T-cell (primary cell): Measurements from ENCODE around the gene MPZL1. TPM values are rescaled to one million over a fixed set of nuclear protein-coding genes. Genes with fewer than 3 reads are reported as not detected.

Experiments
- ATAC-seq, 4 experiments: fragments of 200-7000 bp in 3 of 4; fragments of 150-1000 bp in 1 of 4; cut with Tn5 transposase; replicated peaks in 1 of 4; 1 replicate in 3 of 4; 2 replicates in 1 of 4; pipeline ENCODE4 v1.10.0; 2021; ENCODE audit warnings: moderate library complexity in 3 of 4, mild to moderate bottlenecking in 2 of 4, moderate number of reproducible peaks in 1 of 4
- CTCF ChIA-PET, 2 donors: fragments of 300-600 bp; sonication (Branson Sonifier 250); formaldehyde crosslinking; loops; one replicate each; lab custom pipeline; 2022; ENCODE audit warnings: antibody characterized with exemption in 2 of 2; lab: Charles Lee
- POLR2A ChIA-PET, 2 donors: fragments of 300-600 bp; sonication (Branson Sonifier 250); formaldehyde crosslinking; loops; one replicate each; lab custom pipeline; 2022; ENCODE audit warnings: antibody characterized with exemption in 2 of 2; lab: Charles Lee
- DNase-seq, 35 experiments: peaks; one replicate each; pipeline versions ENCODE4 v3.0.0 to v3.0.0-alpha.2; 2013 to 2023
- H3K27ac ChIP-seq: one replicate; pipeline ENCODE4 v1.5.1; 2013; ENCODE audit warnings: low read length
- H3K27me3 ChIP-seq, 2 experiments: replicated peaks in 1 of 2; 1 replicate in 1 of 2; 2 replicates in 1 of 2; pipeline versions ENCODE4 v1.6.1 to v1.7.0; 2013; ENCODE audit warnings: low read length in 1 of 2, mixed read lengths in 1 of 2; ENCODE audit not compliant: control insufficient read depth in 2 of 2, insufficient read depth in 2 of 2; ENCODE audit errors: extremely low read depth in 1 of 2
- H3K36me3 ChIP-seq, 2 donors: 1 replicate in 1 of 2; 2 replicates in 1 of 2; pipeline versions ENCODE4 v1.6.1 to v1.7.0; 2013; ENCODE audit warnings: low read length in 1 of 2; ENCODE audit not compliant: control insufficient read depth in 2 of 2, insufficient read depth in 1 of 2; ENCODE audit errors: extremely low read depth in 1 of 2
- H3K4me1 ChIP-seq, 2 experiments: 1 replicate in 1 of 2; 2 replicates in 1 of 2; pipeline versions ENCODE4 v1.6.1 to v1.7.0; 2013; ENCODE audit warnings: low read length in 2 of 2, mixed read lengths in 1 of 2; ENCODE audit not compliant: insufficient read depth in 2 of 2, control insufficient read depth in 1 of 2; ENCODE audit errors: extremely low read depth in 1 of 2
- H3K4me3 ChIP-seq, 2 donors: 1 replicate in 1 of 2; 2 replicates in 1 of 2; pipeline versions ENCODE4 v1.5.1 to v1.7.0; 2013; ENCODE audit warnings: mild to moderate bottlenecking in 2 of 2, low read length in 1 of 2, moderate library complexity in 1 of 2; ENCODE audit not compliant: control insufficient read depth in 1 of 2; ENCODE audit errors: extremely low read depth in 1 of 2
- H3K9me3 ChIP-seq: 2 replicates; pipeline ENCODE4 v1.7.0; 2013
- H3K27ac Mint-ChIP-seq, 2 donors: one replicate each; pipeline ENCODE4 v1.8.0; 2020 to 2021; ENCODE audit warnings: mild to moderate bottlenecking in 2 of 2, mixed read lengths in 2 of 2
- H3K27me3 Mint-ChIP-seq, 2 donors: one replicate each; pipeline ENCODE4 v1.8.0; 2021 to 2022; ENCODE audit warnings: mixed read lengths in 2 of 2
- H3K36me3 Mint-ChIP-seq: one replicate; pipeline ENCODE4 v1.8.0; 2021; ENCODE audit warnings: mixed read lengths
- H3K4me1 Mint-ChIP-seq, 3 donors: one replicate each; pipeline ENCODE4 v1.8.0; 2020 to 2022; ENCODE audit warnings: mixed read lengths in 3 of 3, mild to moderate bottlenecking in 1 of 3
- H3K4me3 Mint-ChIP-seq, 3 donors: one replicate each; pipeline ENCODE4 v1.8.0; 2020 to 2022; ENCODE audit warnings: mild to moderate bottlenecking in 3 of 3, mixed read lengths in 3 of 3, moderate library complexity in 3 of 3
- H3K9me3 Mint-ChIP-seq, 3 donors: one replicate each; pipeline ENCODE4 v1.8.0; 2020 to 2022; ENCODE audit warnings: mixed read lengths in 3 of 3
- WGBS: methylation state at CpG from one replicate; pipeline ENCODE4 v1.1.5; 2013; ENCODE audit warnings: missing lambda C conversion rate; ENCODE audit not compliant: insufficient coverage; 5-methylcytosine and 5-hydroxymethylcytosine counted together
- total RNA-seq, 35 experiments: library from RNA in 6 of 35; stranded (reverse) in 6 of 35; fragments of 120-200 nt in 1 of 35; gene quantifications; one replicate each; pipeline versions ENCODE4 v1.2.1 to v1.2.4 and lab custom pipeline; 2013 to 2026

The MPZL1 gene
- total RNA-seq, 5 donors from 2014 or later (not counting 1 experiment from before 2014, with no cell fraction given), result 5.1 to 9.9 (median 8.5) TPM

DNA sequence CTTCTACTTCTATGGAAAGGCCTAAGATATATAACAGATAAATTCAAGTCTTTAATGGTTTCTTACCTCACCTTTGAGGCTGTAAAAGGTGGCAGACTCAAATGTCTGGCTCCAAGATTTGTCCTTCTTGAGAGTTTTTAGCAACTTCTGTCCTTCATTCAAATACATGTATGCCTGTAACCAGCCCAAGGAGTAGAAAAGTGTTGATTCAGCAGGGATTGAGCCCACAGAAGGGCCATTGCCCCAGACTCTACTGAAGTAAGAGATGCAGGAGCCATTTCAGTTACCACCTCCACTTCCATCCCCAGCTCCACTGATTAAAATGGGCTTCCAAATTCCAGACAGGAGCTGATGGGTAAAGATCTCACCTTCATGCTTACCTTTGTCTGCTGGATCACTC is 112.1 kb downstream of the MPZL1 start:
- Histone ChIP-seq H3K27me3 (no peaks in the 10 kb centered on the region), H3K9me3 (no peaks in the 10 kb centered on the region), H3K27ac (no peak overlapping the region), H3K4me3 (no peak overlapping the region), H3K36me3 (no peaks in the 10 kb centered on the region), H3K4me1 (no peaks in the 10 kb centered on the region)
- no peak overlapping the region for H3K27ac Mint-ChIP-seq
- DNase-seq, result no peak
- H3K27me3 Mint-ChIP-seq, result peaks cover 3 to 6% of the 10 kb centered on the region in 2 donors
- no peaks in the 10 kb centered on the region for H3K4me1 Mint-ChIP-seq
- CTCF ChIA-PET, result no interaction called here
- H3K9me3 Mint-ChIP-seq, result no peaks in the 10 kb centered on the region
- no peak for ATAC-seq
- H3K4me3 Mint-ChIP-seq, result no peak overlapping the region
- POLR2A ChIA-PET, result no interaction called here
- H3K36me3 Mint-ChIP-seq, result no peaks in the 10 kb centered on the region

DNA sequence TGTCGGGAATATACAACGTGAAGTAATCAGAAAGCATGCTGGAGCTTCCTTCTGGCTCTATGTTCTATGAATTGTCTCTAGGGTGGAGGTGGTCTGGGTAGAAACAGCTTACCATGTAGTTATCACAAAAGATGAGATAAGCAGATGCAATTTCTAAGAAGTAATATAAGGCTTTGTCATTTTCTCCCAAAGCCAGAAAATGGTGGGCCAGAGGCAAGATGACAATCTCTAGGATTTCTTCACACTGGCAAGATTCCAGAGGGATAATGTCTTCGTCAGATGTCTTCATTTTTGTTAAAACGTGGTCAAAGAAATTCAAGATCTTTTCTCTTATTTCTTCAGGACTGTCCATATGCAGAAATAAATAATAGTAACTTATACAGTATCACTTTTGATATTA is 114.4 kb downstream of the MPZL1 start:
- H3K27ac Mint-ChIP-seq, result no peak overlapping the region
- WGBS, result 100% methylated on average over 1 of the region's 4 CpGs
- CTCF ChIA-PET, result no interaction called here

DNA sequence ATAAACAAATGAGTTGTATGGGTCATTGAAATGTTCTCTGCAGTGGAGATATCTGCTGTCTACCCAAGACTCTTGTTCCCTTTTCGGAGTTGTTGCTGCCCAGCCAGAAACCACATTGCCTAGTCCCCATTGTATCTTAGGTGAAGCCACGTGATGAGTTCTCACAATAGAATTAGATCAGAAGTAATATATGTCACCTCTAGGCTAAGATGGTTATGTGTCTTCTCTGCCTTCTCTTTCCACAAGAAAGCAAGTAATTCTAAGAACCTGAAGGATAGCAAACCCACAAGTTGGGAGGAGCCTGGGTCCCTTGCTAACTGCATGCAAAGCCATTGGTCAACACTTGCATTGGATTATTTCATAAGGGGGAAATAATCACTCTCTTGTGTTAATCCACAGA is 115.5 kb downstream of the MPZL1 start:
- ChIA-PET CTCF (no interaction called here), POLR2A (no interaction called here)
- no peak overlapping the region for H3K4me3 ChIP-seq
- no peak overlapping the region for H3K27ac Mint-ChIP-seq
- ATAC-seq (no peak), DNase-seq (no peak)
- no peaks in the 10 kb centered on the region for H3K36me3 ChIP-seq
- H3K4me3 Mint-ChIP-seq, result no peak overlapping the region
- no peaks in the 10 kb centered on the region for H3K4me1 ChIP-seq
- H3K9me3 Mint-ChIP-seq, result no peaks in the 10 kb centered on the region
- H3K27ac ChIP-seq, result no peak overlapping the region
- H3K4me1 Mint-ChIP-seq, result no peaks in the 10 kb centered on the region
- H3K27me3 ChIP-seq, result no peaks in the 10 kb centered on the region
- H3K9me3 ChIP-seq, result no peaks in the 10 kb centered on the region
- H3K27me3 Mint-ChIP-seq, result peaks cover 3 to 9% of the 10 kb centered on the region in 2 donors
- no peaks in the 10 kb centered on the region for H3K36me3 Mint-ChIP-seq
- WGBS, result no CpG with 5 or more reads among the region's 2 CpGs

More for the DNA sequence above, 114.4 kb downstream of the MPZL1 start:
- H3K4me1 Mint-ChIP-seq, result no peaks in the 10 kb centered on the region
- H3K9me3 Mint-ChIP-seq, result no peaks in the 10 kb centered on the region
- Histone ChIP-seq H3K36me3 (no peaks in the 10 kb centered on the region), H3K27me3 (no peaks in the 10 kb centered on the region), H3K4me3 (no peak overlapping the region), H3K9me3 (no peaks in the 10 kb centered on the region), H3K4me1 (no peaks in the 10 kb centered on the region), H3K27ac (no peak overlapping the region)
- no peaks in the 10 kb centered on the region for H3K36me3 Mint-ChIP-seq
- H3K4me3 Mint-ChIP-seq, result no peak overlapping the region
- H3K27me3 Mint-ChIP-seq, result peaks cover 3 to 9% of the 10 kb centered on the region in 2 donors
- ATAC-seq (no peak), DNase-seq (no peak)
- POLR2A ChIA-PET, result no interaction called here

DNA sequence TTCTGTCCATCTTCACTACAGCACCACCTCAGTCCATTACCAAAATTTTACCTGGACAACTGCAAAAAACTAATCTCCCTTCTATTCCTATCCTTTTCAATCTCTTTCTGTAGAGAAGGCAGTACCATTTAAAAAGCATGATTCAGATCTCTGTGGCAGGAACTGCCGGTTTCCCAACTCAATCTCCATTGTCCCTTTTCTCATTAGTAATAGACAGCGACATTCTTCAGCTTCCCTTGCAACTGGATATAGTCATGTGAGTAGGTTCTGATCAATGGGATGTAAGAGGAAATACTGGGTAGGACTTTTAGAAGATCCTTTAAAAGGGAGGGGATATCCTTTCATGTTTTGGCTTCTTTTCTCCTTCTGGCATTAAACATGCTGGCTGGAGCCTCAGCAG is 117.2 kb downstream of the MPZL1 start:
- H3K4me1 Mint-ChIP-seq, result no peaks in the 10 kb centered on the region
- no peaks in the 10 kb centered on the region for H3K4me1 ChIP-seq
- H3K9me3 Mint-ChIP-seq, result no peaks in the 10 kb centered on the region
- H3K27ac ChIP-seq, result no peak overlapping the region
- no peaks in the 10 kb centered on the region for H3K27me3 ChIP-seq
- no peak overlapping the region for H3K4me3 ChIP-seq
- no peak for DNase-seq
- H3K9me3 ChIP-seq, result no peaks in the 10 kb centered on the region
- peaks cover 3 to 9% of the 10 kb centered on the region in 2 donors for H3K27me3 Mint-ChIP-seq
- ChIA-PET CTCF (no interaction called here), POLR2A (no interaction called here)
- no peaks in the 10 kb centered on the region for H3K36me3 ChIP-seq
- H3K27ac Mint-ChIP-seq, result no peak overlapping the region
- no CpG with 5 or more reads among the region's 2 CpGs for WGBS
- no peak for ATAC-seq
- H3K36me3 Mint-ChIP-seq, result no peaks in the 10 kb centered on the region
- no peak overlapping the region for H3K4me3 Mint-ChIP-seq

Other genes starting within 250 kb of the MPZL1 start
- gene CD247, start 203.5 kb upstream of the MPZL1 start, total RNA-seq, result 100 to 1,000 TPM; 324 to 414 (median 385) TPM
- 10 to 100 TPM in 3 of 5 donors, 1 to 10 TPM in 2; 9.1 to 13.0 (median 10.9) TPM for gene CREG1, start 168.2 kb upstream of the MPZL1 start, total RNA-seq
- 100 to 1,000 TPM; 101 to 126 (median 107) TPM for gene RCSD1, start 91.8 kb upstream of the MPZL1 start, total RNA-seq
- under 1 TPM; 0.06 to 0.82 (median 0.44) TPM for gene ADCY10, start 192.2 kb downstream of the MPZL1 start, total RNA-seq
- gene DCAF6, start 214.7 kb downstream of the MPZL1 start, total RNA-seq, result 10 to 100 TPM; 21.6 to 27.4 (median 26.9) TPM
- 10 to 100 TPM; 29.6 to 36.0 (median 33.1) TPM for gene MPC2, start 215.1 kb downstream of the MPZL1 start, total RNA-seq